Measurements from ENCODE around the gene CRY1.
"Not testable (repeated sequence)": the region's sequence is repeated elsewhere in the genome, so short reads cannot be mapped to it uniquely, and the experiment has no call there.

Gene CRY1

DNA sequence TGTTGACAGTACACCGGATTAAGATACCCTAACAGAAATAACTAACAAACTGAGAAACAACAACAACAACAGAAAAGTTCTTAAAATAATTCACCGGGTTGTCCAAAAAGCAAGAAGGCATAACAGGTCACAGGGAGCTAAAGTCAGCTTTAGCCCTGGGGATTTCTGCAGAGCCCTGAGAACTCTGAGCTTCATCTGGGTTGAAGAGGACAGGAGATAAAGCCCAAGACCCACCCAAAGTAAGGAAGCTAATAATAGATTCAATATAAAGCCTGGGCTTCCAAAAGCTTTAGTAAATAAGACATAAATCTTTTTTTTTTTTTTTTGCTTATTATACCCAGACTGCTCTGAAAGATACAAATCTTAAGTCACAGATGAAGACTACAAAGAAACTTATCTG lies 62.3 kb downstream of the CRY1 start:
- Histone ChIP-seq H3K4me1 (peaks cover 7% of the 10 kb centered on the region; the same call in 1 of the 2 replicates), H3K36me3 (replicated peaks) (no peaks in the 10 kb centered on the region), H3K27me3 (ENCODE audit: low read depth) (no peaks in the 10 kb centered on the region), H3K9me3 (no peaks in the 10 kb centered on the region), H3K4me3 (no peak overlapping the region)
- no peak for DNase-seq (ENCODE audit: low spot score in 2 of 2)
- in situ Hi-C loops (cut with MboI; ENCODE audit: low sequenced_read_pairs) = no loop called here

DNA sequence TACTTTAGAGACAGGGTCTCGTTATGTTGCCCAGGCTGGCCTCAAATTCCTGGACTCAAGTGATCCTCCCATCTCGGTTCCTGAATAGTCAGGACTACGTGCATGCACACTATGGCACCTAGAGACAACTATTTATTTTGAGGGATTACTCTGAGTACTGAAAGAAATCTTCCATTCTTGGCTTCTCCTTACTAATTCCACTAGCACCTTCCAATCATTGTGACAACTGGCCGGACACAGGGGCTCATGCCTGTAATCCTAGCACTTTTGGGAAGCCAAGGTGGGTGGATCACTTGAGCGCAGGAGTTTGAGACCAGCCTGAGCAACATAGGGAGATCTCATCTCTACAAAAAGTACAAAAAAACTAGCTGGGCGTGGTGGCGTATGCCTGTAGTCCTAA lies 64.3 kb downstream of the CRY1 start:
- no peaks in the 10 kb centered on the region for H3K9me3 ChIP-seq
- H3K36me3 ChIP-seq (replicated peaks) = no peaks in the 10 kb centered on the region
- in situ Hi-C loops (cut with MboI; ENCODE audit: low sequenced_read_pairs) = no loop called here
- H3K4me3 ChIP-seq = no peak overlapping the region
- no peaks in the 10 kb centered on the region for H3K27me3 ChIP-seq (ENCODE audit: low read depth)
- H3K4me1 ChIP-seq = peaks cover 17% of the 10 kb centered on the region
- DNase-seq (ENCODE audit: low spot score in 2 of 2) = no peak

DNA sequence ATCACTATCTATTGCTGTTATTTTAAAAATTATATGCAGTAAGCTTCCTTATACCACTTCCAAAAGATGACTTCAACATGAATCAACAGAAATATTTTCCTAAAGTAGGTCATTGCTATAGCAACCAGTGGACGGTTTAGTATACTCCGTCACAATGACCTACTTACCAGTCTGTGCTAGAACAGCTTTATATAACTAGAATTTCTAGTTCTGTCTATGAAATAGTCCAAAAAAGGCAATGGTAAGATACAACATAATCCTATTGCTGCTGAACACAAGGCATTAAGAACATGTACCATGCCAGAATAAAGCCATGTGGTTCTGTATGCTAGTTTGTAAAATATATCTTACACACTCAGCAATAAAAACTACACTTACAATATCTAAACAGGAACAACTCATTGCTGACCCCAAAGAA lies 65.7 kb downstream of the CRY1 start:
- Histone ChIP-seq H3K4me1 (peaks cover 17% of the 10 kb centered on the region), H3K27me3 (ENCODE audit: low read depth) (no peaks in the 10 kb centered on the region), H3K9me3 (no peaks in the 10 kb centered on the region), H3K4me3 (no peak overlapping the region), H3K36me3 (replicated peaks) (no peaks in the 10 kb centered on the region)
- no peak for DNase-seq (ENCODE audit: low spot score in 2 of 2)
- in situ Hi-C loops (cut with MboI; ENCODE audit: low sequenced_read_pairs) = no loop called here

DNA sequence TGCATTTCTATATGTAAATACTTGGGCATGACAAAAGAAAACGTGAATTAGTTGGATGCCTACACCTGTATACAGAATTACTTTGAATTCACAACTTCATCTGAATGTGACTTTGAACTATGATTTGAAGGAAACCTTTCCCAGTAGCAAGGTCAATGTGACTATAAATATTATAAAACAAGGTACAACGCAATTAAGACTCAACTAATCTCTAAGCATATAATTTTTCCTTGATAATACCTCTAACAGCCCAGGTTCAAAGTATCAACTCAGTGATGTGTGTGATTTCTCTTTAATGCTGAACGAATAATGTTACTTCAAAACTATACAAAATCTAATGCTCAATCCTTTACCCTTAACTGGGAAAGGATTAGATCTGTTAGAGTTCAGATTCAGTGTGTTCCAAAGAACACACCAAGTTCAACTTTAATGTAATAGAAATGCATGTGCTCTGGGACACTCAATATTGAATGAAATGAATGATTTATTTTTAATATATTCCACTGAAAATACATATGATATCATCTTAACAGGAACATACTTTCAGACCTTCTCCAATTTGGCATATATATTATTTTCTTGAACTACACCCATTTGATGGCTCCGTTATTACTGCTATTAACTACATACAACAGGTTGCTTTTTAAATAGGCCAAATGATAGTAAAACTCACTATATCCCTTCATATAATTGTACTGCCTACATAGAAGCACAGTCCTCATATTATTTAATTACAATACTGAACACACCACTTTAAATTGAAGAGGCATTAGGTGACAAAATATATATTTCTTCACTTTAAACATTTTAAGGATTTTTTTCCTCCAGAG lies 66.3 kb downstream of the CRY1 start:
- no peaks in the 10 kb centered on the region for H3K36me3 ChIP-seq (replicated peaks)
- H3K27me3 ChIP-seq (ENCODE audit: low read depth) = no peaks in the 10 kb centered on the region
- in situ Hi-C loops (cut with MboI; ENCODE audit: low sequenced_read_pairs) = no loop called here
- H3K4me1 ChIP-seq = peaks cover 17% of the 10 kb centered on the region
- H3K9me3 ChIP-seq = no peaks in the 10 kb centered on the region
- no peak for DNase-seq (ENCODE audit: low spot score in 2 of 2)
- H3K4me3 ChIP-seq = no peak overlapping the region

DNA sequence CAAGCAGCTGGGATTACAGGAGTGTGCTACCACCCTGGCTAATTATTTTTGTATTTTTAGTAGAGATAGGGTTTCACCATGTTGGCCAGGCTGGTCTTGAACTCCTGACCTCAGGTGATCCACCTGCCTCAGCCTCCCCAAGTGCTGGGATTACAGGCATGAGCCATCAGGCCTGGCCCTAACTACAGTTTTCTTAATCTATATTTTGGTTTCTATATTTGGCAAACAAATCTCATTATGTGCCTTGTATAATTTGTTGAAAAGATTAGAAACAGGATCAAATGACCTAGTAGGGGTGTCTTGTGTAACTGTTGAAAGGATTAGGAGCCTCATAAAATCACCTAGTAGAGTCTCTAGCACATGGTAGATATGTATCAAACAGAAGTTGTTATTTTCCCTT lies 67.0 kb downstream of the CRY1 start:
- H3K4me3 ChIP-seq; in situ Hi-C loops (cut with MboI; ENCODE audit: low sequenced_read_pairs); H3K9me3 ChIP-seq; H3K27me3 ChIP-seq (ENCODE audit: low read depth); H3K36me3 ChIP-seq (replicated peaks): not testable (repeated sequence)
- DNase-seq (ENCODE audit: low spot score in 2 of 2) = peak in 1 of 2 experiments; percentile 12
- peaks cover 17% of the 10 kb centered on the region for H3K4me1 ChIP-seq

DNA sequence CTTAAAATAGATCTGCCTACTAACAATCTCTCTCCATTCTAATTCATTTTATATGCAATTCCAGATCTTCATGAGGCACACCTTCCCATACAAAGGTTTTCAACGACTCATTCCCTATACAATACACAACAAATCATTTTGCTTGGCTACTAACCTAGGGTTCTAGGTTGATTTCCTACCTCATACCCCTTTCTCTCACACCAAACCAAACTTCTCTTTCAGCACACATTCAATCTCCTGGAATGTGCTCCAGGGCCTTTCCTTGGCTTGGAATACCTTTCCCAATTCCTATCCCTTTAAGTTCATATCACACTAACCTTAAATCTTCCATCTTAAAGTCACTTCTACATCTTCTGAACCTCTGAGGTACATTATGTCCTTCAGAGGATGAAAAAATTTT lies 67.7 kb downstream of the CRY1 start:
- Histone ChIP-seq H3K36me3 (replicated peaks) (no peaks in the 10 kb centered on the region), H3K27me3 (ENCODE audit: low read depth) (no peaks in the 10 kb centered on the region), H3K4me3 (no peak overlapping the region), H3K4me1 (peaks cover 17% of the 10 kb centered on the region), H3K9me3 (no peaks in the 10 kb centered on the region)
- DNase-seq (ENCODE audit: low spot score in 2 of 2) = no peak
- in situ Hi-C loops (cut with MboI; ENCODE audit: low sequenced_read_pairs) = no loop called here

DNA sequence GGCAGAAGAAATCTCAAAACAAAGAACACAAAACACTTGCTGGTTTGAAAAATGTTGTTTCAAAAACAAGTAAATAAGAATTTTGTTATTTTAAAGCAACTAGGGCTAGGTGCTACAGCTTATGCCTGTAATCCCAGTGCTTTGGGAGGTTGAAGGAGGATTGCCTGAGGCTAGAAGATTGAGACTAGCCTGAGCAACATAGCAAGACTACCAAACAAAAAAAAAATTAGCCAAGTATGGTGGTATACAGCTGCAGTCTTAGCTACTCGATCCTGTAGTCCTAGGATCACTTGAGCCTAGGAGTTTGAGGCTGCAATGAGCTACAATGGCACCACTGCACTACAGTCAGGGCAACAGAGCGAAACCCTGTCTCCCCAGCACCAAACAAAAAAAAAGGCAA lies 73.8 kb downstream of the CRY1 start:
- H3K4me1 ChIP-seq = no peaks in the 10 kb centered on the region
- no peaks in the 10 kb centered on the region for H3K9me3 ChIP-seq
- H3K4me3 ChIP-seq = no peak overlapping the region
- no peaks in the 10 kb centered on the region for H3K36me3 ChIP-seq (replicated peaks)
- in situ Hi-C loops (cut with MboI; ENCODE audit: low sequenced_read_pairs) = no loop called here
- DNase-seq (ENCODE audit: low spot score in 2 of 2) = no peak
- H3K27me3 ChIP-seq (ENCODE audit: low read depth) = no peaks in the 10 kb centered on the region

DNA sequence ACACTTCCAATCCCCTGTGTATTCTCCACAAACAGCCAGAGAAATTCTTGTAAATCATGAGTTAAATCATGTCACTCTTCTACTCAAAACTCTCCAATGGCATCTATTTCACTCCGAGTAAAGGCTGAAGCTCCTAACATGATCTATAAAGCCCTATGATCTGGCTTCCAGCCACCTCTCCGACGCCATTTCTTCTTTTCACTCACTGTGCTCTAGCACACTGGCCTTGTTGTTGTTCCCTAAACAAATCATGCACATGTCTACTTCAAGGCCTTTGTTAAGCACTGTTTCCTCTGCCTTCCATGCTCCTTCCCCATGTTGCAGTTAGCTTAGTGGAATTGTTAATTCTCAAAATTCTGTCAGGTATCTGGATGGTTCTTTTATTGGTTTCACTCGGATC lies 76.3 kb downstream of the CRY1 start:
- Histone ChIP-seq H3K36me3 (replicated peaks) (no peaks in the 10 kb centered on the region), H3K4me3 (no peak overlapping the region), H3K9me3 (no peaks in the 10 kb centered on the region), H3K4me1 (peaks cover 7% of the 10 kb centered on the region), H3K27me3 (ENCODE audit: low read depth) (no peaks in the 10 kb centered on the region)
- in situ Hi-C loops (cut with MboI; ENCODE audit: low sequenced_read_pairs) = no loop called here
- DNase-seq (ENCODE audit: low spot score in 2 of 2) = no peak

DNA sequence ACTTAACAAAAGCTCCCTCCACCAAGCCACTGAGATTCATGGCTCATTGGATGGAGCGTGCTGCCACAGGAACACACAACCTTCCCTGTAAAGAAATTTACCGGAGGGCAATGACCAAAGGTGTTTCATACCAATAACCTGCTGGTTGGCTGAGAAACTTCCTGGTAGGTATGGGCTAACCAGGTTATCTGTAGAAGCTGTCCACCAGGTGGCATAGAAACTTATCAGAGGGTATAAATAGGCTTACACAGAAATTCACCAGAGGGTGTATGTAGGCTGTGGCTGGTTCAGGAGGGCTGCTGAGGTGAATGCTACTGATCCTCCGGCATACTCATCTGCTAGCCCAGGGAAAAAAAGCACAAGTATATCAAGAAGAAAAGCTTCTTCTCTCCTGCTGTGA lies 79.3 kb downstream of the CRY1 start:
- Histone ChIP-seq H3K27me3 (ENCODE audit: low read depth) (no peaks in the 10 kb centered on the region), H3K9me3 (no peaks in the 10 kb centered on the region), H3K4me1 (peaks cover 10% of the 10 kb centered on the region), H3K4me3 (no peak overlapping the region), H3K36me3 (replicated peaks) (no peaks in the 10 kb centered on the region)
- in situ Hi-C loops (cut with MboI; ENCODE audit: low sequenced_read_pairs) = no loop called here
- no peak for DNase-seq (ENCODE audit: low spot score in 2 of 2)

DNA sequence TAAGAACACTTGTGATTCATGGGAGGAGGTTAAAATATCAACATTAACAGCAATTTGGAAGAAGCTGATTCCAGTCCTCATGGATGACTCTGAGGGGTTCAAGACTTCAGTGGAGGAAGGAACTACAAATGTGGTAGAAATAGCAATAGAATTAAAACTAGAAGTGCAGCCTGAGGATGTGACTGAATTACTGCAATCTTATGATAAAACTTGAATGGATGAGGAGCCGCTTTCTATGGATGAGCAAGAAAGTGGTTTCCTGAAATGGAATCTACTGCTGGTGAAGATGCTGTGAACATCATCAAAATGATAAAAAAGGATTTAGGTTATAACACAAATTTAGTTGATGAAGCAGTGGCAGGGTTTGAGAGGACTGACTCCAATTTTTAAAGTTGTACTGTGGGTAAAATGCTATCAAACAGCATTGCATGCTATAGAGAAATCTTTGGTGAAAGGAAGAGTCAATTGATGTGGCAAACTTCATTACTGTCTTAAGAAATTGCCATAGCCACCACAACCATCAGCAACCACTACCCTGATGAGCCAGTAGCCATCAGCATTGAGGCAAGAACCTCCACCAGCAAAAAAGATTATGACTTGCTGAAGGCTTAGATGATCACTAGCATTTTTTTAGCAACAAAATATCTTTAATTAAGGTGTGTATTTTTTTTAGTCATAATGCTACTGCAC lies 80.5 kb downstream of the CRY1 start:
- H3K36me3 ChIP-seq (replicated peaks) = no peaks in the 10 kb centered on the region
- no peaks in the 10 kb centered on the region for H3K27me3 ChIP-seq (ENCODE audit: low read depth)
- H3K4me1 ChIP-seq = peaks cover 10% of the 10 kb centered on the region
- H3K9me3 ChIP-seq = no peaks in the 10 kb centered on the region
- in situ Hi-C loops (cut with MboI; ENCODE audit: low sequenced_read_pairs) = no loop called here
- DNase-seq (ENCODE audit: low spot score in 2 of 2) = no peak
- no peak overlapping the region for H3K4me3 ChIP-seq

DNA sequence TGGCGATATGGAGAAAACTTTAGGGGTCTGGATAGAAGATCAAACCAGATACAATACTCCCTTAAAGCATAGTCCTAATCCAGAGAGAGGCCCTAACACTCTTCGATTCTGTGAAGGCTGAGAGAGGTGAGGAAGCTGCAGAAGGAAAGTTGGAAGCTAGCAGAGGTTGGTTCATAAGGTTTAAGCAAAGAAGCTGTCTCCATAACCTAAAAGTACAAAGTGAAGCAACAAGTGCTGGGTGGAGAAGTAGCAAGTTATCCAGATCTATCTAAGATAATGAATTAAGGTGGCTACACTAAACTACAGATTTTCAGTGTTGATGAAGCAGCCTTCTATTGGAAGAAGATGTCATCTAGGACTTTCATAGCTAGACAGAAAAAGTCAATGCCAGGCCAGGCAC lies 81.8 kb downstream of the CRY1 start:
- no peak overlapping the region for H3K4me3 ChIP-seq
- H3K4me1 ChIP-seq = peaks cover 10% of the 10 kb centered on the region
- no peaks in the 10 kb centered on the region for H3K36me3 ChIP-seq (replicated peaks)
- H3K9me3 ChIP-seq = no peaks in the 10 kb centered on the region
- DNase-seq (ENCODE audit: low spot score in 2 of 2) = no peak
- in situ Hi-C loops (cut with MboI; ENCODE audit: low sequenced_read_pairs) = no loop called here
- H3K27me3 ChIP-seq (ENCODE audit: low read depth) = no peaks in the 10 kb centered on the region

DNA sequence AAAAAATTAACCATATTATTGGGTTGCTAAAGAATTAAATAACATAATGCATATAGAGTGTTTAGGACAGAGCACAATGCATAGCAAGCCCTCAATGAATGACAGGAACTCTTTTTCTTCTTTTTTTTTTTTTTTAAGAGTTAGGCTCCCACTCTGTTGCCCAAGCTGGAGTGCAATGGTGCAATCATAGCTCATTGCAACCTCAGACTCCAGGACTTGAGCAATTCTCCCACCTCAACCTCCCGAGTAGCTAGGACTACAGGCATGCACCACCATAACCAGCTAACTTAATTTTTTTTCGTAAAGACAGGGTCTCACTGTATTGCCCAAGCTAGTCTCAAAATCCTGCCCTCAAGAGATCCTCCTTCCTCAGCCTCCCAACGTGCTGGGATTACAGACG lies 85.9 kb downstream of the CRY1 start:
- Histone ChIP-seq H3K4me3 (no peak overlapping the region), H3K4me1 (peaks cover 6% of the 10 kb centered on the region), H3K27me3 (ENCODE audit: low read depth) (no peaks in the 10 kb centered on the region), H3K9me3 (no peaks in the 10 kb centered on the region), H3K36me3 (replicated peaks) (no peaks in the 10 kb centered on the region)
- no peak for DNase-seq (ENCODE audit: low spot score in 2 of 2)
- in situ Hi-C loops (cut with MboI; ENCODE audit: low sequenced_read_pairs) = no loop called here

DNA sequence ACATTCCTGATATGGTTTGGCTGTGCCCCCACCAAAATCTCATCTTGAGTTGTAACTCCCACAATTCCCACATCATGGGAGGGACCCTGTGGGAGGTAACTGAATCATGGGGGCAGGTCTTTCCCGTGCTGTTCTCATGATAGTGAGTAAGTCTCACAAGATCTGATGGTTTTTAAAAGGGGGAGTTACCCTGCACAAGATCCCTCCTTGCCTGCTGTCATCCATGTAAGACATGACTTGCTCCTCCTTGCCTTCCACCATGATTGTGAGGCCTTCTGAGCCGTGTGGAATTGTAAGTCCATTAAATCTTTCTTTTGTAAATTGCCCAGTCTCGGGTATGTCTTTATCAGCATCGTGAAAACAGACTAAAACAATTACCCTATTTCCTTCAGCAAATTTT lies 90.7 kb downstream of the CRY1 start:
- H3K4me3 ChIP-seq; H3K4me1 ChIP-seq; H3K36me3 ChIP-seq (replicated peaks); DNase-seq (ENCODE audit: low spot score in 2 of 2); H3K27me3 ChIP-seq (ENCODE audit: low read depth); in situ Hi-C loops (cut with MboI; ENCODE audit: low sequenced_read_pairs); H3K9me3 ChIP-seq: not testable (repeated sequence)

DNA sequence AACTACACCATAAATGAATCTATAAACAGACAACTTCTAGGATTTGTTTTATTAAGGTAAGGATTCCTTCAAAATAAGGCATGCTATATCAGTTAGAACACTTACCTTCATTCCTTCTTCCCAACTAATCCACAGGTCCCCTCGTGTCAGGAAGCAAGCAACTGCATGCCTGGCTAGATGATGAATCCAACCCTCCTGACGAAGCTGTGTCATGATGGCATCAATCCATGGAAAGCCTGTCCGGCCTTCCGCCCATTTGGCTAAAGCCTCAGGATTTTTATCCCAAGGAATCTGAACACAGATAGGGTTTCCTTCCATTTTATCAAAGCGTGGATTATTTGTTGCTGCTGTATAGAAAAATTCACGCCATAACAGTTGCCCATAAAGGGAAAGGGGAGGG lies 93.9 kb downstream of the CRY1 start:
- H3K4me3 ChIP-seq = no peak overlapping the region
- in situ Hi-C loops (cut with MboI; ENCODE audit: low sequenced_read_pairs) = no loop called here
- DNase-seq (ENCODE audit: low spot score in 2 of 2) = no peak
- peaks cover 11% of the 10 kb centered on the region; the same call in 1 of the 2 replicates for H3K36me3 ChIP-seq (replicated peaks)
- H3K9me3 ChIP-seq = no peaks in the 10 kb centered on the region
- no peaks in the 10 kb centered on the region for H3K27me3 ChIP-seq (ENCODE audit: low read depth)
- H3K4me1 ChIP-seq = no peaks in the 10 kb centered on the region
